Activated T-cell treated with anti-CD3 and anti-CD28 coated beads for 1 hour (primary cell): ENCODE data around the gene ST3GAL3.

Experiments
- DNase-seq: peaks from one replicate; pipeline ENCODE4 v3.0.0-alpha.2; 2020; ENCODE audit warnings: low read depth

Gene ST3GAL3

DNA sequence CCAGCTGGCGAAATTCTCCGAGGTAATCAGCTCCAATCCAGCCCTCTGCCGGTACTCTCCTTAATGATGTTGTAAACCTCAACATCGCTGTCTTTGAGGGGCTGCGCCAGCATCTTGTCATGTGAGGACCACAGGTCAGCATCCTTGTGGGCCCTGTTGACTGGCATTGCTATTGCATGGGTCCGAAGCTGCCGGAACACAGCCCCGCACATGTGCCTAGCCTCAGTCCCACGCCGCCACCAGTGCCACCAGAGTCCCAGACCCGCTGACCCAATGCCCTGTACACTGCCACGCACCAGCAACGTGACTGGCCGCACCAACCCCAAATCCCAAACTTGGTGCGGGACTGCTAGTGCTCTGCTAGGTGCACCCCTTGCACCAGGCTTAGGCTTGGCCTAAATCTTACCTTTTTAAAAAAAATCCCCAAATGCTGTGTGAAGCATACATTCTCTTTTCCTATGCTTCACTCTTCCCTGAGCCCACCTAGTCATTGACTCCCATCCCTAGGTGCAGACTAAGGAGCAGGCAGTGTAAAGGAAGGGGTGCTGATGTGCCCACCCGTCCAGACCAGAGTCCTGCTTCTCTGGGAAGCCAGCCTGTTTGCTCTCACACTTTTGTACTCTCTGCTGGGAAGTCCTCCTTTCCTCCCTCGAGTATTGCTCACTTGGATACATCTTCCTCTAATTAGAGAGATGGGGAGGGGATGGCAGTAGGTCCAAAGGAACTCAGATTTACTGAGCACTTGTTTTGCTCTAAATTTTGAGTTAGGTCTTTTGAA is 144.4 kb downstream of the ST3GAL3 start:
- DNase-seq = no peak

DNA sequence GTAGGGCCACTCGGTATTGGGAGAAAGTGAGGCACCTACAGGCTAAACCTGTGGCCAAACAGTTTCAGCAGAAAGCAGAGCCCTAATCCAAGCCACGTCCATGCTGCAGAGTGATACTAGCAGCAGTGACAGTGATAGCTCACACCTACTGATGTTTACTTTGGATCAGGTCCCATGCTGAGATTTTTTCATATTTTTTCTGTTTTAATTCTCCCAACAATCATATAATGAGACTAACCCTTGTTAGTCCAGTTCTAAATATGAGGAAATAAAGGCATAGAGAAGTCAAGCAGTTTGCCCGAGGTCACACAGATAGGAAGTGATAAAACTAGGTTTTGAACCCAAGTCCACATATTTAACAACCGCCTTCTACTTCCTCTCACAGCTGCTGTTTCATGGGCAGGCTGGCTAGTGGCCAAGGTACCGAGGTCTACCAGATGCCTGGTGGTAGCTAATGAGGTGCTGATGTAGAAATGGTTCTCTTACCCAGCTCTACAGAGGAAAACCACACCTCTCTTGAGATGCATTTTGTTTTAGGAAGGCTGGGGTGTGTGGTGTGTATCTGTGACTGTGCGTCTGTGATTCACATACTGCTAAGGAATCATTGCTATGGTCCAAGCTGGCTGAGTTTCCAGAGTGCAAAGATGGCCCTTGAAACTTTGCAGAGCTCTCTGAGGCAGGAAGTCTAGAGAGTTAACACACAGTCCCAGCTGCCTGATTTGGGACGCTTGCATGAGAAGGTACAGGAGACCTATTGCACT is 146.0 kb downstream of the ST3GAL3 start:
- no peak for DNase-seq

- no peak for DNase-seq
Measured at GRCh38 chr1:43854473-43854872, 147.1 kb downstream of the ST3GAL3 start.

DNA sequence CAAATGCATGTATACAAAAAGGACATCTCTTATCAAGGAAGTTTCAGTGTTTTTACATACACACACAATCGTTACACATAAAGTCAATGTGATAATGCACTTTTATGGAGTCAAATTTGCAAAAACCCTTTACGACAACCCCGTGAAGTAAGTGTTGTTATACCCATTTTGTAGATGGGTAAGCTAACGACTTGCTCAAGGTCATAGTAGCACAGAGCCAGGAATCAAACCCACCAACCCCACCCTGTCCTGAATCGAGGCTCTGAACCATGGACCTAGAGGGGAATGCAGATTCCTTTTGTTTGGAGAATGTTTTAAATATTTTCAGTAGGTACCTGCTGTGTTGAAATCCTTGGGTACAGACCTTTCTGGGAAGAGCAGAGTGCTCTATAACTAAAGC is 148.9 kb downstream of the ST3GAL3 start:
- no peak for DNase-seq

DNA sequence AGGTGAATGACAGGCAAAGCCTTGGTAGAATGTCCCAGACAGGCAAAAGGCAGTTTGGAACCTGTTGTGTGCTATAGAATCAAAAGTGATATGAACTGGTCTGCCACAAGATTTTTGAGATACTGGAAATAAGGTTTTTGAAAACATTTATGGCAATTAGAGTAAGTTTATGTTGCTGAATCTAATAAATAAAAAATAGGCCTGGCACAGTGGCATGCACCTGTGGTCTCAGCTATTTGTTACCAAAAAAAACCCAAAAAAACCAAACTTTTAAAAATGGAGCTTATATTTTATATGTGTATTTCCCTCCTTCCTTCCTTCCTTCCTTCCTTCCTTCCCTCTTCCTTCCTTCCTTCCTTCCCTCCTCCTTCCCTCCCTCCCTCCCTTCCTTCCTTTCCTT is 149.8 kb downstream of the ST3GAL3 start:
- no peak for DNase-seq

DNA sequence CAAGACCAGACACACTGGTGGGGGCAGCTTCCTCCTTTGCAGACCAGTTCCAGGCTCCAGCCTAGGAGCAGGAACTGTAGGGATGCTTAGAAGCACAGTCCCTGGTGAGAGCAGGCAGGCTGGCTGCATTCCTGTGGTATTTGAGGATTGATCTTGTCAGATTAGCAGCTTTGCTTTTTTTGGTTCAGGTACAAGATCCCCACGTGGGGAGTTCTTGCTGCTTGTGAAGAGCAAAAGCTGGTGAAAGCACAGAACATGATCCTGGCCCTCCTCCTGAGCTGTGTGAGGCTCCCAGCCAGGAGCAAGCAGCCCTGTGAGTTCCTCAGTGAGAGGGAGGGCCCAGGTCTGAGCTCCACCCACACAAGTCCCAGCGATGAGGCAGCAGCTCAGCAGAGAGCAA is 151.0 kb downstream of the ST3GAL3 start:
- DNase-seq = no peak

- DNase-seq = no peak
Measured at GRCh38 chr1:43861337-43861736, 154.0 kb downstream of the ST3GAL3 start.

DNA sequence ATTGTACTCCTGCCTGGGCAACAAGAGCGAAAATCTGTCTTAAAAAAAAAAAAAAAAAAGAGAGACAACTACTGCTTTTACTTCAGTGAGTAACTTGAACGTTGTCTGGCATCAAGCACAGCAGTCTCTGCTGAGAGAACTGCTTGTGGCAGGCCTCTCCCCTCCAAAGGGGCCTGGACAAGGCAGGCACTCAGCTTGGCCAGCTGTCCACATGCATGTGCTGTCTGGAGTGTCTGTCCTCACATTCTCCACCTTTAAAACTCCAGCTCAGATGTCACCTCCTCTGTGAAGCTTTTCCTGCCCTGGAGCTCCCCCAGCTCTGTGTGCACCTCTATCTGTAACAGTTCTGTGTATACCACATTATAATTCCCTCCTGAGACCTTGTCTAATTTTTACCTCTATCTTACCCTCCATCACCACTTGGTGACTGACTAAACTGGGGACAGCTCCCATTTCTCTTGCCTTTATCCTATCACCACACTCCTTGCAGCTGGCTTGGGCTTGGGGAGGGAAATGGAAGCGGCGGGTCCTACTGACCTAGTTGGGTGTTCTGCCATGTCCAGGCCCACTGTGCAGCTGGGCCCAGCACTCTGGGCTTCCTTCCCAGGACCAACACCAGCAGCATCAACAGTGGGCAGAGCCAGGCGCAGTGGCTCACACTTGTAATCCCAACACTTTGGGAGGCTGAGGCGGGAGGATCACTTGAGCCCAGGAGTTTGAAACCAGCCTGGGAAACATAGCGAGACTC is 154.8 kb downstream of the ST3GAL3 start:
- DNase-seq = no peak

DNA sequence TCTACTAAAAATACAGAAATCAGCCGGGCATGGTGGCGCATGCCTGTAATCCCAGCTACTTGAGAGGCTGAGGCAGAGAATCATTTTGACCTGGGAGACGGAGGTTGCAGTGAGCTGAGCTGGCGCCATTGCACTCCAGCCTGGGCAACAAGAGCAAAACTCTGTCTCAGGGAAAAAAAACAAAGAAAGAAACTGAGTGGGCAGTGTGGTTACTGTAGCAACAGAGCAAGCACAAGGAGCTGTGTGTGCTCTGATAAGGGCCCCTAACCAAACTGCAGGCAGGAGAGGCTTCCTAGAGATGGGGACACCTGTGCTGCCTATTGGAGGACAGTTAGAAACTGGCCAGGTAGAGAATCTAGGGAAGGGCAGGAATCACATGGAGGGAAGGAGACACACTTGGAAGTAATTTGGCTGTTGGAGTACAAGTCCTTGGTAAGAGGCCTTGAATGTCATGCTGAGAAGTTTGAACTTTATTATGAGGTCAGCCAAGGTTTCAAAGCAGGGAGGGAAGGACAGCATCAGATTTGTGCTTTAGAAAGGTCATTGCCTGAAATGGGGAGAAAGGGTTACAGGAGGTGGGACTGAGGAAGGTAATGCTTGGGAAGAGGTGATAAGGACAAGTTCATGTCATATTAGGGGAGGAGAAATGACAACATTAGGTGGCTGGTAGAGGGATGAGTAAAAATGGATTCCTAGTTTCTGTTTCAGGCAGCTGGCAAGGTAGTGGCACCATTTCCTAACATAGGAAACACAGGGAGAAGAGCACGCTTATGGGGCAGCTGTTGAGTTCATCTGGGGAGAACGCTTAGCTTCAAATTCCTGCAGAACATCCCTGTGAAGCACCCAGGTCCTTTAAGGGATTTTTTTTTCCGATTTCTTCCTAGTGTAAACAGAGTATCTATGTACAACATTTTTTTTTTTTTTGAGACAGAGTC is 157.0 kb downstream of the ST3GAL3 start:
- DNase-seq = no peak

GRCh38 chr1:43866201-43866600 is 158.9 kb downstream of the ST3GAL3 start:
- no peak for DNase-seq

DNA sequence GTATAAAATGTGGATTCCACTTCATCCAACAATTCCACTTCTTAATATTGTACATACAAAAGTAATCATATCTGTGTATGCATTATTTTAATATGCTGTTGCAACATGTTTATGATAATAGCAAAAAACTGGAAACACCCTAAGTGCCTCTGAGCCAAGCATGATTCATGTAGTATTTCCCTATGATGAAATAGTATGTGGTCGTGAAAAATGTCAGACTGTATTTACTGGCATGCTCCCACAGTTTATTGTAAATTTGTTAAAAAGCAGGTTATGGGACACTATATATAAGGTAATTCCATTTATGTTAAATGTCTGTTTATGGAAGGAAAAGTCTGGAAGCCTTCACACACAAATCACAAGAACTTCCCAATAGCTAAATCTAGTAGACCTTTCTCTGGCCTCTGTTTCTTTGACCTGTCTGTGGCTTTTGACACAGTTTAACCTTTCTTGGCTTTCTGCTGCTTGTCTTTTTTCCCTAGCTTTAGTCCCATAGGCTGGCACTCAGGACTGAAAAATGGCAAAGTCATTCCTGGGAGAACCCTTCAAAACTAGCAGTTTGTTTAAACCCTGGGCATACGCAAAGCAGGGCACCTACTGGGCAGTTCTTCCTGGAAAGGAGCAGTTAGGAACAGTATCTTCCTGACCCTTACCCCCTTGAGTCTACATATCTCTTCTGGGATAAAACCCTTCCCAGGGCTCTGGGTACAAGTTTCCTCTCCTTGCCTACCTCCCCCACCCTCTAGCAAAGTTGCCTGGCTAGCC is 160.8 kb downstream of the ST3GAL3 start:
- no peak for DNase-seq

GRCh38 chr1:43868741-43869067 is 161.4 kb downstream of the ST3GAL3 start:
- DNase-seq = no peak

- no peak for DNase-seq
Measured at GRCh38 chr1:43870306-43870705, 163.0 kb downstream of the ST3GAL3 start.

- DNase-seq = no peak
Measured at GRCh38 chr1:43871181-43871910, 164.0 kb downstream of the ST3GAL3 start.

- no peak for DNase-seq
Measured at GRCh38 chr1:43872280-43872679, 164.9 kb downstream of the ST3GAL3 start.

DNA sequence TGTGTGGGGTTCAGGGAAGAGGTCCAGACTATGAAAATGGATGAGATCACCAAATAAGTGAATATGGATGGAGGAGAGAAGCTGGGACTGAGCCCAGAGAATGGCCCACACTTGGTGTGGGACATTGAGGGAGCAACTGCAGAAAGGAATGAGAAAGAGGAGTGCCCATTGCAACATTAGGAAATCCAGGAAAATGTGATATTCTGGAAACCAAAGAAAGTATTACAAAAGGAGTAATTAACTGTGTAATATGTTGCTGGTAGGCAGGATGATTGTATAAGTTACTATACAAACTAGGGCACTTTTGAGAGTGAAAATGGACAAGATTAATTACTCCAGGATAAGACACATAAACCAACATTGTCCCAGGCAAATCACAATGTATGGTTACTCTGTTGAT is 166.5 kb downstream of the ST3GAL3 start:
- DNase-seq = no peak

DNA sequence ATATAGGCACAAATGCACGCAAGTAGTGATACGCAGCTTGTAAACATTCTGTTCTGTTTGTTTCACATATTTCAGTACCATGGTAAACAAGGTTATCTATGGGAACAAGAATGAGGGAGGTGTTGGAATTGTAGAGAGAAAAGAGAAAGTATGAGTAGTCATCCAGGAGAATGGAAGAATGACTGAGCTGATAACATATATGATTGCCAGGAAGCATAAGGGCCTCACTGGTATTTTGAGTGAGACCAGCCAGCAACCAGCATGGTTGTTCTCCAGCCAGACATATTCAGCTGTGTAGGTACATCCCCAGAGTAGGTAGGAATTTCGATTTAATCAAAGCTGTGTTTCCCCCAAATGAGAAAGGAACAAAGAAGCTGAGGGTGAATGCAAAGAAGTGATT is 167.4 kb downstream of the ST3GAL3 start:
- DNase-seq = no peak

- DNase-seq = no peak
Measured at GRCh38 chr1:43875331-43875730, 168.0 kb downstream of the ST3GAL3 start.

- DNase-seq = no peak
Measured at GRCh38 chr1:43877101-43877500, 169.8 kb downstream of the ST3GAL3 start.

- DNase-seq = no peak
Measured at GRCh38 chr1:43878440-43878839, 171.1 kb downstream of the ST3GAL3 start.
